HG03571 (cell line): Measurements from ENCODE around the gene COL4A6.

ENCODE experiments used
- ATAC-seq: cut with Tn5 transposase; IDR thresholded peaks from one replicate; pipeline ENCODE4 v1.9.1; 2021; ENCODE audit not compliant: unreplicated experiment

The COL4A6 gene

GRCh38 chrX:108163333-108164082 lies 274.7 kb downstream of the COL4A6 start:
- no peak for ATAC-seq

DNA sequence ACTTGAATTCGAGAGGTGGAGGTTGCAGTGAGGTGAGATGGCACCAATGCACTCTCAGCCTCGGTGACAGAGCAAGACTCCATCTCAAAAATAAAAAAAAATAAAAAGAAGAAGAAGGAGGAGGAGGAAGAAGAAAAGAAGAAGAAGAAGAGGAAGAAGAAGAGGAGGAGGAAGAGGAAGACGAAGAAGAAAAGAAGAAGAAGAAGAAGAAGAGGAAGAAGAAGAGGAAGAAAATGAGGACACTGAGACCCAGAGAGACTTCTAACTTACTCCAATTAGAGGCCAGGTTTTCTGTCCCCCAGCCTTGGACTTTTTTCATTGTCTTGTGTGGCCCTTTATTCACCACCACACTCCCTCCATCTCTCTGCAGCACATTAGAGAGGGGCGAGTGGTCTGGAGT lies 276.0 kb downstream of the COL4A6 start:
- ATAC-seq, result no peak

- no peak for ATAC-seq
Measured at GRCh38 chrX:108160309-108160708, 277.9 kb downstream of the COL4A6 start.

- no peak for ATAC-seq
Measured at GRCh38 chrX:108159028-108159670, 279.1 kb downstream of the COL4A6 start.

DNA sequence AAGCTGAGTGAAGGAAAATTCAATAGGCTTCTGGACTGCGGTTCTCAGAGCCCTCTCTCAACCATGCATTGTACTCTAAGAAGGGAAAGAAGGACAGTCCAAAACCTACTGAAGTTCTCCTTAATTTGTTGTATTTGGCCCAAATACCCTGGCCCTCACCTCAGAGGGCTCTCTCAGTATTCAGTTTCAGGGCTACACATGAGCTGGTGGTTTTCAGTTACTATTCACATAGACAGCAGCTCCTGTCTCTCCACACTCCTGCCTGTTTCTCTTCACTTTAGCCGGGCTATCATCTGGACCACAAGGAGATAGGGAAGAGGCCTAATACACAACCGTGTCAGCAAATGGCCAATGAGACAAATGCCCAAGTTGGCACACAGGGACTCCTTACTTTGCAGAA lies 280.6 kb downstream of the COL4A6 start:
- ATAC-seq, result no peak

GRCh38 chrX:108156934-108157466 lies 281.2 kb downstream of the COL4A6 start:
- ATAC-seq, result no peak

DNA sequence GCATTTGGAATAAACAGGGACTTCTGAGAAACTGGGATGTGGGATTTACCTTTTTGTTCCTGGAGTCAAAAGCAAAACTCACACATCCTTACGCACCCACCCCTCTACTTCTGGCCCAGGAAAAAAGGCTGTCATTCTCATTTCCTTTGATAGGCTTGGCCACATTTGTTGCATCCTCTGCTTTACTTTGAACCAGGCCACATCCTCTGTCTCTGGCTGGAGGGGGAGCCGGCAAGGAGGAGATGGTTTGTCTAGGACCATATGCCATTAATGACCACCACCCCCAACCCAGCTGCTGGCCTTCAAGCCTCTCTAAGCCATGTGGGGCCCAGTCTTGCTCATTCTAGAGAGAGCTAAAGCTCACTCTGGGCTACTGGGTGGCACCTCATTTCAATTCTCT lies 282.1 kb downstream of the COL4A6 start:
- no peak for ATAC-seq

GRCh38 chrX:108148524-108148923 lies 289.7 kb downstream of the COL4A6 start:
- no peak for ATAC-seq

DNA sequence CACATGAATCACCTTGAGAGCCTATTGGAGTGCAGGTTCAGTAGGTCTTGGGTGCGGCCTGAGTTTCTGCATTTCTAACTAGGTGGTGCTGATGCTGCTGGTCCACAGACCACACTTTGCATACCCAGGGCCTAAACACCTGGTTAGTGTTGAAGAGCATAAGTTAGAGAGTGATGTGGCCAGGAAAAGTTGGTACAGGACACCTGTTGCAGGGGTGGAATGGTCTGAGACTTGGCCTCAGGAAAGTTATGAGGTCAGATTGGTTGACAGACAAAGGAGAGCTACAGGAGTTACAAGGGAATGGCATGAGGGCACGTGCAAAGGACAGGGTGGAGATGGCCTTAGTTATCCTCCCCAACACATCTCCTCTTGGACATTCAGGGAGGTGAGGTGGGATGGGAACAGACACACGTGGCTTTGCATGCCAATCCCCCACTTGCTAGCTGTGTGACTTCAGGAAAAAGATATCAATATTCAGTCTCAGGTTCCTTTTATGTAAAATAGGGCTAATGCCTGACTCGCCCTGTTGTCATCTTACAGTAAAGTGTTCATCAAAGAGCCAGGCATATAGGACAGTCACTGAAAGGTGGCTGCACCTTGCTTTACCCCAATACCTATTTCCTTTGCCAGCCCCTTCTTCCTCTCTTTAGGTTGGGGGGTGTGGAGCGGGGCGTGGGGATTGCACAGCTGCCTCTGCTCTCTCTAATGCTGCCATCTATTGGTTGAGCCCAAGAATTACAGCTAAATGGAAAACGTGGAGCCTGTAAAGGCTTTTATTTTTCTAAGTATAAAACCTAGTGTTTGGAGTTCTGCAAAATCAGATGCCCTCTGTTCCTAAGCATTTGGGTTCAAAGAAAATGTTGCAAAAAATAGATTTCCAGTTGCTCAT lies 299.2 kb downstream of the COL4A6 start:
- no peak for ATAC-seq

GRCh38 chrX:108134724-108135123 lies 303.5 kb downstream of the COL4A6 start:
- ATAC-seq, result no peak

- no peak for ATAC-seq
Measured at GRCh38 chrX:108132876-108133275, 305.3 kb downstream of the COL4A6 start.

- no peak for ATAC-seq
Measured at GRCh38 chrX:108132034-108132433, 306.2 kb downstream of the COL4A6 start.

DNA sequence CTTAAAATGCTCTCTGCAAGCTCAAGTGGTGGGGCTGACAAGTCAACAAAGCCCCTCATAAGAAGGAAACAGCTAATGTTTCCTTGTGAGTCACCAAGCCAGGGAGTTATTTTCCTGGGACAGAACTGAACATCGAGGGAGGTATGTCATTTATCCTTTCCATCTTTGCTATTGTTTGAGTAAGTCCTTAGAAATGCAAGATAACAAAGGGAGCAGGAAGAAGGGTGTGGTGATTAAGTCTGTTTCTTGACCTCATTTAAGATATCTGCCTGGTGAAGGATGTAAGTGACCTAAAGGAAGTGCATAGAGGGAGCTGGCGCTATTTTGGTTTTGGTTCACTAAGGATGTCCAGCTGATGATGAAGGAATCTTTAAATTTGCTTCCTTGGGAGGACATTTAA lies 306.8 kb downstream of the COL4A6 start:
- ATAC-seq, result no peak

DNA sequence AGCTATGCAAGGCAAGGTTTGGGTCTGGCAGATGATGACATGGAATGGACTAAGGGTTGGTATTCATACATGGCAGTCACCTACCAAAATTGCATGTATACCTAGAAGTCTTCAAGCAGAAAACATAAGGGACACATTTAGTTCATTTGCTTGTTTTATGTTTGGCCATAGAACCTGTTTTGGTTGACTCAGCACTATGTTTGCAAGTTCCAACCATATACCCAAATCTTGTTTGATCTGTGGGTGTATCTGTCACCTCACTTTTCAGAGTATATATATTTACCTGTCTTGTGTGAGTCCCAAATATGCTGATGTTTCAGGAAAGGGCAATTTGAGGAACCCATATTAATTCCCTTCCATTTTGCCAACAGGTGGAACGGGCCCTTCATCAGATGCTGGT lies 307.3 kb downstream of the COL4A6 start:
- ATAC-seq, result no peak

GRCh38 chrX:108127152-108127551 lies 311.1 kb downstream of the COL4A6 start:
- no peak for ATAC-seq

GRCh38 chrX:108126661-108127060 lies 311.6 kb downstream of the COL4A6 start:
- ATAC-seq, result no peak

- no peak for ATAC-seq
Measured at GRCh38 chrX:108123591-108124366, 314.4 kb downstream of the COL4A6 start.

- ATAC-seq, result no peak
Measured at GRCh38 chrX:108122748-108123147, 315.5 kb downstream of the COL4A6 start.

GRCh38 chrX:108121291-108121690 lies 316.9 kb downstream of the COL4A6 start:
- ATAC-seq, result no peak

GRCh38 chrX:108117988-108118387 lies 320.2 kb downstream of the COL4A6 start:
- ATAC-seq, result no peak

- ATAC-seq, result no peak
Measured at GRCh38 chrX:108114541-108114940, 323.7 kb downstream of the COL4A6 start.
